ENCODE measurements around the gene CYP27B1.

CYP27B1 gene

GRCh38 chr12:57766464-57767304 is at the start of gene CYP27B1:
Gene CYP27B1, minus strand, starts transcription at chr12:57767078. Its CDS starts 37 bp downstream, at chr12:57767041.
- DNase-seq, result no peak

- no peak for DNase-seq
Observed at GRCh38 chr12:57816001-57816854, 49.4 kb upstream of the CYP27B1 start.

GRCh38 chr12:57815177-57816000 is 48.5 kb upstream of the CYP27B1 start:
- DNase-seq, result no peak

- no peak for DNase-seq
Observed at GRCh38 chr12:57813971-57814772, 47.3 kb upstream of the CYP27B1 start.

- no peak for DNase-seq
Observed at GRCh38 chr12:57813111-57813970, 46.5 kb upstream of the CYP27B1 start.

- DNase-seq, result no peak
Observed at GRCh38 chr12:57811028-57811755, 44.3 kb upstream of the CYP27B1 start.

- no peak for DNase-seq
Observed at GRCh38 chr12:57810450-57810849, 43.6 kb upstream of the CYP27B1 start.

GRCh38 chr12:57809425-57809824 is 42.5 kb upstream of the CYP27B1 start:
- DNase-seq, result no peak

GRCh38 chr12:57808351-57808750 is 41.5 kb upstream of the CYP27B1 start:
- DNase-seq, result no peak

- no peak for DNase-seq
Observed at GRCh38 chr12:57807285-57807684, 40.4 kb upstream of the CYP27B1 start.

GRCh38 chr12:57806677-57807076 is 39.8 kb upstream of the CYP27B1 start:
- no peak for DNase-seq

GRCh38 chr12:57803319-57803893 is 36.5 kb upstream of the CYP27B1 start:
- DNase-seq, result peak; percentile 8

- DNase-seq, result no peak
Observed at GRCh38 chr12:57802607-57803006, 35.7 kb upstream of the CYP27B1 start.

GRCh38 chr12:57800965-57801364 is 34.1 kb upstream of the CYP27B1 start:
- DNase-seq, result no peak

- no peak for DNase-seq
Observed at GRCh38 chr12:57797933-57798332, 31.1 kb upstream of the CYP27B1 start.

- no peak for DNase-seq
Observed at GRCh38 chr12:57796996-57797395, 30.1 kb upstream of the CYP27B1 start.

- no peak for DNase-seq
Observed at GRCh38 chr12:57795354-57795753, 28.5 kb upstream of the CYP27B1 start.

- no peak for DNase-seq
Observed at GRCh38 chr12:57793920-57794319, 27.0 kb upstream of the CYP27B1 start.

- no peak for DNase-seq
Observed at GRCh38 chr12:57783861-57784260, 17.0 kb upstream of the CYP27B1 start.

- no peak for DNase-seq
Observed at GRCh38 chr12:57783466-57783801, 16.6 kb upstream of the CYP27B1 start.
